Measurements from ENCODE around the gene DTNA. TPM values are rescaled to one million over a fixed set of nuclear protein-coding genes. Genes with fewer than 3 reads are reported as not detected.
"Not testable (repeated sequence)": the region's sequence is repeated elsewhere in the genome, so short reads cannot be mapped to it uniquely, and the experiment has no call there.

Gene DTNA
- total and polyA plus RNA-seq, 8 donors: 11.1 to 113 (median 19.8) TPM

DNA sequence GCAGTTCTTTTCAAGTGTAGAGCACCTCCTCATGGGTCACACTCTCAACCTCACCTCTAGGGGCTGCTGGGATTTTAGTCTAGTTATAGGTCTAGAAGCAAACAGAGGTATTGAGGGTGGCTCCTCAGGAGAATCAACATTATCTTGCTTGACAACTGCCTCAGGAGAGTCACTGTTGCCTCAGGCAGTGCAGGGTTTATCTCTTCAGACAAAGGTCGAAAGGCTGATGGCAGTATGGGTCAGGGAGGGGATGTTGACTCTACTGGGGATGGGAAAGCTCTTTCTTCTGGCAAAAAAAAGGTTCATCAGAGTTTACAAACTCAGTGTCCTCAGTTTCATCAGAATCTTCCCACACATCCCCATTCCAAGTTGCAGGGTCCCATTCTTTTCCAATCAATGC is 24.0 kb downstream of the DTNA start:
- Histone ChIP-seq H3K4me1 (peaks cover 0 to 36% (median 13%) of the 10 kb centered on the region in 4 donors), H3K4me3 (no peak overlapping the region), H3K36me3 (no peaks in the 10 kb centered on the region), H3K9me3 (no peaks in the 10 kb centered on the region), H3K27me3 (no peaks in the 10 kb centered on the region), H3K27ac (no peak overlapping the region)
- intact Hi-C loops (cut with DNase I; ENCODE audit: low total_unique reads): no loop called here
- 59 to 78% (median 70%) methylated on average over 1 of the region's 1 CpG for WGBS, 5 donors
- DNase-seq: no peak
- TF ChIP-seq POLR2A (IDR thresholded peaks at IDR 0.05) (no peak), EP300 (IDR thresholded peaks at IDR 0.05) (no peak), POLR2AphosphoS5 (IDR thresholded peaks at IDR 0.05) (no peak)
- TF ChIP-seq, protein P1, sequence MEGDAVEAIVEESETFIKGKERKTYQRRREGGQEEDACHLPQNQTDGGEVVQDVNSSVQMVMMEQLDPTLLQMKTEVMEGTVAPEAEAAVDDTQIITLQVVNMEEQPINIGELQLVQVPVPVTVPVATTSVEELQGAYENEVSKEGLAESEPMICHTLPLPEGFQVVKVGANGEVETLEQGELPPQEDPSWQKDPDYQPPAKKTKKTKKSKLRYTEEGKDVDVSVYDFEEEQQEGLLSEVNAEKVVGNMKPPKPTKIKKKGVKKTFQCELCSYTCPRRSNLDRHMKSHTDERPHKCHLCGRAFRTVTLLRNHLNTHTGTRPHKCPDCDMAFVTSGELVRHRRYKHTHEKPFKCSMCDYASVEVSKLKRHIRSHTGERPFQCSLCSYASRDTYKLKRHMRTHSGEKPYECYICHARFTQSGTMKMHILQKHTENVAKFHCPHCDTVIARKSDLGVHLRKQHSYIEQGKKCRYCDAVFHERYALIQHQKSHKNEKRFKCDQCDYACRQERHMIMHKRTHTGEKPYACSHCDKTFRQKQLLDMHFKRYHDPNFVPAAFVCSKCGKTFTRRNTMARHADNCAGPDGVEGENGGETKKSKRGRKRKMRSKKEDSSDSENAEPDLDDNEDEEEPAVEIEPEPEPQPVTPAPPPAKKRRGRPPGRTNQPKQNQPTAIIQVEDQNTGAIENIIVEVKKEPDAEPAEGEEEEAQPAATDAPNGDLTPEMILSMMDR (IDR thresholded peaks at IDR 0.05): no peak

DNA sequence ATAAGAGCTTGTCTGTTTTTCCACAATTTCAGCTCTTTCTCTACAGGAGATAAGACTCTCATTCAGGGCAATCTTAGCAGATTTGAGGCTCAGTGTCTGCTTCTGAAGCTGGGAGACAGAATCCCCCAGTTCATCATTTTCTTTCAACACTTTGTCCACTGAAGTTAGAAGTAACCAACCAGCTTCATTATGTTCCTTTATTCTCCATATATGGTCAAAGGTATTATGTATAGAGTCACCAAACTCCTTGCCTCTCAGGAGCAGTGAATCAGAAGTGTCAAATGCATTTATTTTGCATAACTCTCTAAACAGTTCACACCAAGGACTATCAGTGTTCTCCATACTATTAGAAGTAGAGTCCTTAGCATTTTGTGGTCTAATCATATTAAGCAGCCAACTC is 24.4 kb downstream of the DTNA start:
- H3K4me1 ChIP-seq: peaks cover 0 to 36% (median 11%) of the 10 kb centered on the region in 4 donors
- intact Hi-C loops (cut with DNase I; ENCODE audit: low total_unique reads); H3K27me3 ChIP-seq; H3K4me3 ChIP-seq; H3K9me3 ChIP-seq; DNase-seq; H3K27ac ChIP-seq; H3K36me3 ChIP-seq: not testable (repeated sequence)

DNA sequence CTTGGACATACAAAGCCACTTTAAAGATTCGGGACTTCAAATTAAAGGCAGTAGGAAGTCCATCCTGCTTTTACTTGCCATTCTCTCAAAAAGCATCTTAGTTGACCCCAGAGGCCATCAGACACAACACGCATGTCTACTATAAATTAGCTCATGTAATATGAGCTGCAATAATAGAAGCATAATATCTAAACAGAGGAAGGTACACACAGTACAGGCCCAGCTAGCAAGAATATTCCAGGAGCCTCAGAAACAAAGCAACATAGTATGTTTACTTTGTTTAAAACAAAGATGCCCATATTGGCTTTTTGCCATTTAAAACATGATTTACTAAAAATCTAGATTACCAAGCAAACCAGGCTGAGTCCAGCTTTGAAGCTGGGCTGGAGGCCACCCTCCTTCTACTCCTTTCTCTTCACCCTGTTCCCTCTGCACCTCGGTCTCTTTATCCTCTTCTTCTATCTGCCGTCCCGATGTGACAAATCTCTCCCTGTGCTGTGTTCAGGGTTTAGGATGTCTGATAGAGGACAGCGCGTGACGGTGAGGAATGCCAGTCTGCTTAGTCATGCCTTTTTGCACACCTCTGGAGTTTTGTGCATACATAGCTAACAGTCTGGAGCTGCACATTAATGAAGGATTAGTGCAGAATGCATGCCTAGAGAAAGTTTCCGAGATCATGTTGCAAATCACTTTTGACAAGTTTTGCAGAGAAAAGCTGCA is 28.2 kb downstream of the DTNA start:
- no peak overlapping the region for H3K4me3 ChIP-seq
- H3K27ac ChIP-seq: no peak overlapping the region
- intact Hi-C loops (cut with DNase I; ENCODE audit: low total_unique reads): no loop called here
- TF ChIP-seq, protein P1 (IDR thresholded peaks at IDR 0.05): no peak
- no peak for TF ChIP-seq EP300 (IDR thresholded peaks at IDR 0.05)
- TF ChIP-seq POLR2A (IDR thresholded peaks at IDR 0.05): no peak
- no peak for TF ChIP-seq POLR2AphosphoS5 (IDR thresholded peaks at IDR 0.05)
- peak in 1 of 2 donors; percentile 35 for DNase-seq
- H3K4me1 ChIP-seq: peaks cover 0 to 29% (median 9%) of the 10 kb centered on the region in 4 donors
- H3K9me3 ChIP-seq: no peaks in the 10 kb centered on the region
- no peaks in the 10 kb centered on the region for H3K36me3 ChIP-seq
- 31 to 51% (median 34%) methylated on average over 9 of the region's 9 CpGs for WGBS, 5 donors
- no peaks in the 10 kb centered on the region for H3K27me3 ChIP-seq

DNA sequence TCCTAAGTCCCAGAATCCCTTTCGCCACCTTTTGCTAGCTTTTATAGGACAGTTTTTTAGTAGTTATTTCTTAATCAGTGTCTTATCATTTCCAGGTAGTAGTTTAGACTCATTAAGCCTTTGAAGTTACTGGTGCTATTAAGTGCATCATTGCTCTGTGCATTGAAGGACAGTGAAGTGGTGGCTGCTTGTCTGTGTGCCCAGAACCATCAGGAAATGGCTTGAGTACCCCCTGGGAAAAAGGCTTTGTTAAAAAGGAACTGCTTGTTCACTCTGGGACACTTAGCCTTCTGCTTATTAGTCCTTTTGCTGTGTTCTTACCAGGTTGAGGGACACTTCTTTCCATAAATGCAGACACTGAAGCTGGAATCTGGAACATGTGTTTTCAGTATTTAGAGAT is 30.0 kb downstream of the DTNA start:
- no peak for DNase-seq
- no peaks in the 10 kb centered on the region for H3K36me3 ChIP-seq
- TF ChIP-seq POLR2AphosphoS5 (IDR thresholded peaks at IDR 0.05): no peak
- no peak for TF ChIP-seq EP300 (IDR thresholded peaks at IDR 0.05)
- TF ChIP-seq, protein P1 (IDR thresholded peaks at IDR 0.05): no peak
- no peak for TF ChIP-seq POLR2A (IDR thresholded peaks at IDR 0.05)
- no peak overlapping the region for H3K4me3 ChIP-seq
- peaks cover 0 to 29% (median 9%) of the 10 kb centered on the region in 4 donors for H3K4me1 ChIP-seq
- no peak overlapping the region for H3K27ac ChIP-seq
- no peaks in the 10 kb centered on the region for H3K9me3 ChIP-seq
- no peaks in the 10 kb centered on the region for H3K27me3 ChIP-seq
- WGBS, 5 donors: 84 to 100% (median 94%) methylated on average over 1 of the region's 1 CpG
- intact Hi-C loops (cut with DNase I; ENCODE audit: low total_unique reads): no loop called here

DNA sequence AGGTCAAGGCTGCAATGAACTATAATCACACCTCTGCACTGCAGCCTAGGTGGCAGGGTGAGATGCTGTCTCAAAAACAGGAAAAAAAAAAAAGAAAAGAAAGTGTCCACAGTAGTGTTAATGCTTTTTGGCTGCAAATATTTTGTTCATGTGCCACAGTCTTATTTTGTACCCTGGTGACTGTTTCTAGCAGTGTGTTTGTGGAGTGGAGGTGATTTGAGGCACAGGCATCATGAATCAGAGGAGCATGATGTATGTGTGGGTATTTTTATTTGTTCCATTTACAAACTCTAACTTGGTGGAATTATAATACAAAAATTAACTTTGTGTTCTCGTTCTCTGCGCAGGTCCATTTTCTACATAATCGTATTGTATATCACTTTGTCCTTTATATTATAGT is 30.6 kb downstream of the DTNA start:
- no peak overlapping the region for H3K4me3 ChIP-seq
- no peaks in the 10 kb centered on the region for H3K9me3 ChIP-seq
- TF ChIP-seq EP300 (IDR thresholded peaks at IDR 0.05): no peak
- no peak for TF ChIP-seq POLR2AphosphoS5 (IDR thresholded peaks at IDR 0.05)
- TF ChIP-seq POLR2A (IDR thresholded peaks at IDR 0.05): no peak
- TF ChIP-seq, protein P1 (IDR thresholded peaks at IDR 0.05): no peak
- H3K36me3 ChIP-seq: no peaks in the 10 kb centered on the region
- no peak overlapping the region for H3K27ac ChIP-seq
- peaks cover 0 to 29% (median 9%) of the 10 kb centered on the region in 4 donors for H3K4me1 ChIP-seq
- H3K27me3 ChIP-seq: no peaks in the 10 kb centered on the region
- WGBS, 5 donors: 80 to 96% (median 95%) methylated on average over 3 of the region's 3 CpGs
- DNase-seq: no peak
- intact Hi-C loops (cut with DNase I; ENCODE audit: low total_unique reads): no loop called here
